Activated T-cell treated with anti-CD3 and anti-CD28 coated beads, Interleukin-2, amount 50 U/mL, for 24 hours (primary cell): Measurements from ENCODE around the gene FOXP4.

ENCODE experiments used
- DNase-seq: peaks from one replicate; pipeline ENCODE4 v3.0.0-alpha.2; 2020
- H3K27ac Mint-ChIP-seq: 2 replicates; pipeline ENCODE4 v1.8.0; 2020; ENCODE audit warnings: mild to moderate bottlenecking, mixed read lengths
- H3K27me3 Mint-ChIP-seq: 2 replicates; pipeline ENCODE4 v1.8.0; 2020; ENCODE audit warnings: mixed read lengths
- H3K36me3 Mint-ChIP-seq: 2 replicates; pipeline ENCODE4 v1.8.0; 2020; ENCODE audit warnings: low read depth, mixed read lengths
- H3K4me1 Mint-ChIP-seq: 2 replicates; pipeline ENCODE4 v1.8.0; 2020; ENCODE audit warnings: low read depth, mixed read lengths
- H3K4me3 Mint-ChIP-seq: 2 replicates; pipeline ENCODE4 v1.8.0; 2020; ENCODE audit warnings: mild to moderate bottlenecking, moderate library complexity, mixed read lengths
- H3K9me3 Mint-ChIP-seq: 2 replicates; pipeline ENCODE4 v1.8.0; 2020; ENCODE audit warnings: mixed read lengths

The FOXP4 gene

DNA sequence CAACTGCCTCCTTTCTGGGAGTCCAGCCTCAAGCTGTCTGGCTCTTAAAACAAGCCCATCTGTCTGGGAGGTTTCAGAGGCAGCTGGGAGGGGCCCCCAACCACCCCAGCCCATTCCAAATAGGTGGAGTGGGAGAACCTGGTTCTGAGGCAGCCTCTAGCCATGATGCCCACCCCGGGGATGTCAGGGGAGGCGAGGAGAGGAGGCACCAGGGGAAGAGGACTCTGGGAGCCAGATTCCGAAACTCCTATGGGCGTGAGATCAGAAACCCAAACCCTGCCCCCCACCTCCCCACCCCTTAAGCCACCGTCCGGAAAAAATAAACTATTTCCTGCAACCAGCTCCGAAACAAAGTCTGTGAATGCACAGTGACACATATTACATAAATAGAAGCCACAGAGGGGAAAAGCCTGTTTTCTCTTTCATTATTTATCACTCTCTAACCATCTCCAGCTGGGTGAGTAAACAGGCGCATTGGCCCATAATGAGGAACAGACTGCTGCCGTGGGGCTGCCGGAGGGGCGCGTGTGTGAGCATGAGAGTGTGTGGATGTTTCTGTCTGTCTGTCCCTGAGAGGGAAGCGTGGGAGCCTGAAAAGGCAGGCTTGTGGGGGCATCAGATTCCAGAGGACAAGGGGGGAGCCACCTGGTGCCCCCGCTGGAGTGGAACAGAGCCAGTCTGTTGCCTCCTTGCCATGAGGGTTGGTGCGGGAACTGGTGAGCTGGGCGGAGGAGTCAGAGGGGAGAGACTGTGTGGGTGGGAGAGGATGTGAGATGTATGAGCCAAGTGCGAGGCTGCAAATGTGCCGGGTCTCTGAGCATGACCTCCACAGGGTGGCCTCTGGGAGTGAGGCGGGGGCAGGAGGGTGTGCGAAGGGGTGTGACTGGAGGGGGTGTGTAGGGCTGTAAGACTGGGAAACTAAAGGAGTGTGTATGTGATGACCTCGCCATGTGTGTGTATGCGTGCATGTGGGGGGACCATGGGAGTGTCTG lies 14.3 kb upstream of the FOXP4 start:
- peaks cover 37% of the 10 kb centered on the region for H3K4me1 Mint-ChIP-seq
- DNase-seq, result peak; percentile 87
- peak overlapping the region; percentile 98 for H3K27ac Mint-ChIP-seq
- no peaks in the 10 kb centered on the region for H3K9me3 Mint-ChIP-seq
- no peaks in the 10 kb centered on the region for H3K36me3 Mint-ChIP-seq
- peak overlapping the region; percentile 78 for H3K4me3 Mint-ChIP-seq
- peaks cover 23% of the 10 kb centered on the region for H3K27me3 Mint-ChIP-seq

- no peak overlapping the region for H3K4me3 Mint-ChIP-seq
- DNase-seq, result no peak
- no peaks in the 10 kb centered on the region for H3K36me3 Mint-ChIP-seq
- no peak overlapping the region for H3K27ac Mint-ChIP-seq
- H3K27me3 Mint-ChIP-seq, result peaks cover 25% of the 10 kb centered on the region
- no peaks in the 10 kb centered on the region for H3K9me3 Mint-ChIP-seq
- H3K4me1 Mint-ChIP-seq, result peaks cover 35% of the 10 kb centered on the region
Measured at GRCh38 chr6:41535766-41536165, 10.4 kb upstream of the FOXP4 start.

DNA sequence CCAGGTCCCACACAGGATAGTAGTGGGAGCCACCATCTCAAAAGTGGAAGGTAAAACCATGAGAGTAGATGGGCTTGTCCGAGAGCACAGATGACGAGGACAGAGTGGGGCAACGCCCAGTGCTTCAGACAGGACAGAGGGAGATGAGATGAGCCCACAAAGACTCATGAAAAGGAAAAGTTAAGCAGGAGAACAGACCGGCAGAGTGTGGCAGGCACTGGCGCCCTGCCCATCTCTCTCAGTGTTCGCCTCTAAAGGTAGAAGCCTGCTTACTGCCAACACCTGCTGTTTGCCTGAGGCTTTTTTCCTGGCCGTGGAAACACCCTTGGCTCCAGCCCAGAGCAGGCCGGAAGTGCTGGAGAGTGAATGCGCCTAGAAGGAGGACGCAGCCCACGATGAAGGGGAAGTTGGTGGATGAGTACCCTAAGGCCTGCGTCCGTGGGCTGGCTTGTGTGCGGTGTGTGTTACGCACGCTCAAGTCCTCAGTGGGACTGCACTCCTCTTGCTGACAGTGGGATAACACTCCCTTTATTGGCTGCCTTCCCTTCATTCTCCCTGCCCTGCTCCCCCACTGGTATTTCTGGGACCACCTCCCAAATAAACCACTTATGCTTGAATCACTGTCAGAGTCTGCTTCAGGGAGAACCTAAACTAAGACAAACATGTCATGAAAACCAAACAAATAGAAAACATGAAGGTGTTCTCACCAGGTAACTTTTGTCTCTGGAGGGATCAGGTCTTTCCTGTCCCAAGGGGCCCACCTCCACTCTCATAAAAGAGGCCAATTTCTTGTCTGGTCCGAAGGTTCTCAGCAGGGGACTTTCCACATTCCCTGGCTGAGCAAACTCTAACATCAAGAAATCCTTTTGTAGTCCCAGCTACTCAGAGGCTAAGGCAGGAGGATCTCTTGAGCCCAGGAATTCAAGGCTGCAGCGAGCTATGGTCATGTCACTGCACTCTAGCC lies 9.1 kb upstream of the FOXP4 start:
- no peak overlapping the region for H3K4me3 Mint-ChIP-seq
- no peaks in the 10 kb centered on the region for H3K36me3 Mint-ChIP-seq
- no peaks in the 10 kb centered on the region for H3K9me3 Mint-ChIP-seq
- peaks cover 25% of the 10 kb centered on the region for H3K27me3 Mint-ChIP-seq
- no peak overlapping the region for H3K27ac Mint-ChIP-seq
- no peak for DNase-seq
- peaks cover 24% of the 10 kb centered on the region for H3K4me1 Mint-ChIP-seq

- Mint-ChIP-seq H3K4me1 (peaks cover 10% of the 10 kb centered on the region), H3K9me3 (no peaks in the 10 kb centered on the region), H3K4me3 (no peak overlapping the region), H3K36me3 (no peaks in the 10 kb centered on the region), H3K27me3 (peaks cover 25% of the 10 kb centered on the region), H3K27ac (no peak overlapping the region)
- no peak for DNase-seq
Measured at GRCh38 chr6:41538556-41539182, 7.5 kb upstream of the FOXP4 start.

DNA sequence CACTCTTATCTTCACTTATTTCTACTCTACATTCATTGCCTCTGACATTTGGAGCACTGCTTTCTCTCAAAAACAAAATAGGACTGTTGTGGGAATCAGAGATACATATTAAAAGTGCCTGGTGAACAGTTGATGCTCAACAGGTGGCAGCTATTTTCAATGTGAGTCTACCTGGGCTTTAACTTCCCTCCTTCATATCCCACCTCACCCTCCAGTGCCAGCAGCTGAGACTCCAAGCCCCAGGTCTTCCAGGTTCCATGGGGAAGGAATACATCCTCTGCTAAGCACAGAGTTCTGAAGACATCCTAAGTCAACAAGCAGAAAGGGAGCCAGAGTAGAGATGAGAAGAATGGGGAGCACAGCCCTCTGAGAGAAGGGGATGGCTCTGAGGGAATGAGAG lies 7.0 kb upstream of the FOXP4 start:
- Mint-ChIP-seq H3K9me3 (no peaks in the 10 kb centered on the region), H3K27me3 (peaks cover 25% of the 10 kb centered on the region), H3K27ac (no peak overlapping the region), H3K36me3 (no peaks in the 10 kb centered on the region), H3K4me3 (no peak overlapping the region), H3K4me1 (peaks cover 6% of the 10 kb centered on the region)
- no peak for DNase-seq

DNA sequence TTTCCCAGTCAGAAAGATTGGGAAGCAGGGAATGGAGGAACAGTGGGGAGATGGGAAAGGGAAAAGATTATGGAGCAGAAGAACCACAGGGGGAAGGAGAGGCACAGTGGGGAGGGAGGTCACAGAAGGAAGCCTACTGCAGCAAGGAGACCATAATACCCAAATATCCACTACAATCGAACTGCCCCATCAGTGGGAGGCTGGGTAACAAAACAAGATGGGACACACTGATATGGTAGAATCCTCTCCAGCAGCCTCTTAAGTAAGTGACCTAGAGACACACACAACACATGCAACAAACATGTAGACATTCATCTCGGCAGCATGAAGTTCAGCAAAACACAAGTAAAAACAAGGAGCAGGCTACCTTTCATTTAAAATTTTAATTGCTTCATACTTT lies 4.8 kb upstream of the FOXP4 start:
- H3K27ac Mint-ChIP-seq, result no peak overlapping the region
- no peak overlapping the region for H3K4me3 Mint-ChIP-seq
- peaks cover 20% of the 10 kb centered on the region for H3K27me3 Mint-ChIP-seq
- H3K9me3 Mint-ChIP-seq, result no peaks in the 10 kb centered on the region
- DNase-seq, result no peak
- H3K4me1 Mint-ChIP-seq, result peaks cover 22% of the 10 kb centered on the region
- no peaks in the 10 kb centered on the region for H3K36me3 Mint-ChIP-seq

DNA sequence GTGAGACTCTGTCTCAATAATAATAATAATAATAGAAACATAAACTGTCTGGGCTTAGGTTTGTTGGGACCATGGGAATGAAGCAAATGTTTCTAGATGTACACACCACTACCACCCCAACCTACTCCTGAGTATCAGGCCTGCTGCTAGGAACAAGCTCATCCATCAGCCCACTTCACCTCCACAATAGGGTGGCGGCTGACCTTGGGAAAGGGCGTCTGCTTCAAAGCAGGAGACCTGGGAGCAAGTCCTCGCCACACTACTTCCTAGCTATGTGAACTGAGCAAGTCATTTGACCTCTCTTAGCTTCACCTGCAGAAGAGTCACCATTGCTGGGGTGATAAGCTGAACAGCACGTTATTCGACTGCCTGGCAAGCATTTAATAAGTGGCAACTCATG lies 3.1 kb upstream of the FOXP4 start:
- Mint-ChIP-seq H3K4me1 (peaks cover 25% of the 10 kb centered on the region), H3K9me3 (no peaks in the 10 kb centered on the region), H3K4me3 (no peak overlapping the region), H3K27me3 (peaks cover 14% of the 10 kb centered on the region), H3K27ac (no peak overlapping the region), H3K36me3 (peaks cover 2% of the 10 kb centered on the region)
- no peak for DNase-seq

DNA sequence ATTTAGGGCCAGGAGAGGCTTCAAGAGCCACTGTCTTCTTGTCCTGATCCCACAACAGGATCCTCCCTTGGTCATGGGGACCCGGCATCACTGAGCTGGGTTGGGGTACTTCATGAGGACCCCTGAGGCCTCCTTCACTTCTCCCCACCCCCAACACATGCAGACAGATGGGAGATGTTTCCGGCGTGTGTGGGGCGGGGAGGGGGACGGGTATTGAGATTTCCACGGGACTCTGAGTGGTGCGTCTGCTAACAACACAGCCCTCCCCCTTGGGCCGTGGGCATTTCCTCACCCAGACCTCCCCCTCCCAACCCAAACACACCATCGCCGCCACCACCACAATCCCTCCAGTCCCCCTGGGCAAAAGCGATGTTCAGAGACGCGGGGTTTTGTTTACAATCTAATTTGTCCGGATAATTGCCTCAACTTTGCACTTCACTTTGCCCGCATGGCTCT lies 906 bp upstream of the FOXP4 start:
- Mint-ChIP-seq H3K4me3 (peak overlapping the region; percentile 79), H3K27ac (peak overlapping the region; percentile 85), H3K4me1 (peaks cover 36% of the 10 kb centered on the region), H3K9me3 (no peaks in the 10 kb centered on the region), H3K27me3 (peaks cover 11% of the 10 kb centered on the region), H3K36me3 (peaks cover 8% of the 10 kb centered on the region)
- DNase-seq, result peak; percentile 40

GRCh38 chr6:41546475-41546865 lies 289 bp downstream of the FOXP4 start:
- DNase-seq, result no peak
- peaks cover 18% of the 10 kb centered on the region for H3K27me3 Mint-ChIP-seq
- peaks cover 19% of the 10 kb centered on the region for H3K36me3 Mint-ChIP-seq
- H3K27ac Mint-ChIP-seq, result no peak overlapping the region
- no peaks in the 10 kb centered on the region for H3K9me3 Mint-ChIP-seq
- no peak overlapping the region for H3K4me3 Mint-ChIP-seq
- peaks cover 37% of the 10 kb centered on the region for H3K4me1 Mint-ChIP-seq

- peak; percentile 64 for DNase-seq
- no peaks in the 10 kb centered on the region for H3K9me3 Mint-ChIP-seq
- H3K36me3 Mint-ChIP-seq, result peaks cover 24% of the 10 kb centered on the region
- H3K4me1 Mint-ChIP-seq, result peaks cover 36% of the 10 kb centered on the region
- H3K27me3 Mint-ChIP-seq, result peaks cover 20% of the 10 kb centered on the region
- H3K27ac Mint-ChIP-seq, result peak overlapping the region; percentile 78
- H3K4me3 Mint-ChIP-seq, result peak overlapping the region; percentile 89
Measured at GRCh38 chr6:41546866-41547798, 951 bp downstream of the FOXP4 start.

DNA sequence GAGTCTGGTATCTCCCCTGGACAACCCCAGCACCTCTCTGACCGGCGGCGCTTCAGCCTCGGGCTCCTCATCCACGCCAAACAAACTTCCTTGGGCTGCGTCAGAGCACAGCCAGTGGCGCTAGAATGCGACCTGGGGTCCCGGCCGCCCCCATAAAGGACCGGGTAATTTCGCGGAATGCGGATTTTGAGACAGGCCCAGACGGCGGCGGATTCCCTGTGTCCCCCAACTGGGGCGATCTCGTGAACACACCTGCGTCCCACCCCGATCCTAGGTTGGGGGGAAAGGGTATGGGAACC lies 1.6 kb downstream of the FOXP4 start:
- Mint-ChIP-seq H3K4me1 (peaks cover 35% of the 10 kb centered on the region), H3K36me3 (peaks cover 25% of the 10 kb centered on the region), H3K27me3 (peaks cover 20% of the 10 kb centered on the region), H3K4me3 (peak overlapping the region; percentile 89), H3K9me3 (no peaks in the 10 kb centered on the region), H3K27ac (no peak overlapping the region)
- DNase-seq, result peak; percentile 44

GRCh38 chr6:41548098-41548840 lies 2.1 kb downstream of the FOXP4 start:
- Mint-ChIP-seq H3K27me3 (peaks cover 20% of the 10 kb centered on the region), H3K4me3 (peak overlapping the region; percentile 89), H3K9me3 (no peaks in the 10 kb centered on the region), H3K27ac (no peak overlapping the region), H3K36me3 (peaks cover 25% of the 10 kb centered on the region), H3K4me1 (peaks cover 35% of the 10 kb centered on the region)
- DNase-seq, result peak; percentile 71
